HL-60/S4 (cell line): ENCODE results near the gene PARD6G.
"Not testable (repeated sequence)": the region's sequence is repeated elsewhere in the genome, so short reads cannot be mapped to it uniquely, and the experiment has no call there.

Source experiments
- in situ Hi-C: fragments of 300-500 bp; cut with MboI; formaldehyde crosslinking; loops from 2 replicates; pipeline ENCODE4 v1.14.3; 2022; ENCODE audit warnings: low sequenced_read_pairs

Gene PARD6G, protein sequence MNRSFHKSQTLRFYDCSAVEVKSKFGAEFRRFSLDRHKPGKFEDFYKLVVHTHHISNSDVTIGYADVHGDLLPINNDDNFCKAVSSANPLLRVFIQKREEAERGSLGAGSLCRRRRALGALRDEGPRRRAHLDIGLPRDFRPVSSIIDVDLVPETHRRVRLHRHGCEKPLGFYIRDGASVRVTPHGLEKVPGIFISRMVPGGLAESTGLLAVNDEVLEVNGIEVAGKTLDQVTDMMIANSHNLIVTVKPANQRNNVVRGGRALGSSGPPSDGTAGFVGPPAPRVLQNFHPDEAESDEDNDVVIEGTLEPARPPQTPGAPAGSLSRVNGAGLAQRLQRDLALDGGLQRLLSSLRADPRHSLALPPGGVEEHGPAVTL

DNA sequence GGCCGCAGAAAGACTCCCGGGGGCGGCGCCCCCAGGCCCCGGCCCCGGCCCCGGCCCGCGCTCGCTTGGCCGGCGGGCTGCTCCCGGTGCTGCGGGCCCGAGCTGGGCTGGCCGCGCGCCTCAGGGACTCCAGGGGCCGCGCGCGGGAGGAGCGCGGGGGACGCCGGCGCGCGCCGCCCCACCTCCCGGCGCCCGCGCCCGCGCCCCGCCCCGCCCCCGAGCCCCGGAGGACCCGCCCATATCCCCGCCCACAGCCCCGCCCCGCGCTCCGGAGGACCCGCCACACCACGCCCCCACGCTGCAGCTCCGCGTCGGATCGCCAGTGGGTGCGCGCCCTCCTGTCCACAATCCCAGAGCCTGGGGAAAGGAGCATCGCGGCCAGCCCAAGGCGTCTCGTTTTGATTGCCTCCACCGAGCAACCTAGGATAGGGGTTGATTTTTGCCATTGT, at the start of gene PARD6G:
TSS of gene PARD6G (minus strand) at position 122 of the 449 bp plus-strand sequence. CDS start 166 bp downstream, outside the sequence.
- in situ Hi-C loops: no loop called here

GRCh38 chr18:80262241-80263033, 15.1 kb upstream of the PARD6G start:
- in situ Hi-C loops: not testable (repeated sequence)

DNA sequence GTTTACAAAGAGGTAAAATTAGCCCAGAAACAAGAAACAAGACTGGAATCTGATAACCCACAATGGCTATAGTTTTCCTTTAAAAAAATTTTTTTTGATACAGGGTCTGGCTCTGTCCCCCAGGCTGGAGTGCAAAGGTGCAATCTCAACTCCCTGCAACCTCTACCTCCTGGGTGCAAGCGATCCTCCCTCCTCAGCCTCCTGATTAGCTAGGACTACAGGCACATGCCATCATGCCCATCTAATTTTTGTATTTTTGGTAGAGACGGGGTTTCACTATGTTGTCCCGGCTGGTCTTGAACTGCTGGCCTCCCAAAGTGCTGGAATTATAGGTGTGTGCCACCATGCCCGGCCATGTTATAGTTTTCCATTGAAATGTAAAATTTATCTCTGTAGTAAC, 12.3 kb upstream of the PARD6G start:
- in situ Hi-C loops: no loop called here

- in situ Hi-C loops: no loop called here
Measured at GRCh38 chr18:80258640-80259039, 11.3 kb upstream of the PARD6G start.

DNA sequence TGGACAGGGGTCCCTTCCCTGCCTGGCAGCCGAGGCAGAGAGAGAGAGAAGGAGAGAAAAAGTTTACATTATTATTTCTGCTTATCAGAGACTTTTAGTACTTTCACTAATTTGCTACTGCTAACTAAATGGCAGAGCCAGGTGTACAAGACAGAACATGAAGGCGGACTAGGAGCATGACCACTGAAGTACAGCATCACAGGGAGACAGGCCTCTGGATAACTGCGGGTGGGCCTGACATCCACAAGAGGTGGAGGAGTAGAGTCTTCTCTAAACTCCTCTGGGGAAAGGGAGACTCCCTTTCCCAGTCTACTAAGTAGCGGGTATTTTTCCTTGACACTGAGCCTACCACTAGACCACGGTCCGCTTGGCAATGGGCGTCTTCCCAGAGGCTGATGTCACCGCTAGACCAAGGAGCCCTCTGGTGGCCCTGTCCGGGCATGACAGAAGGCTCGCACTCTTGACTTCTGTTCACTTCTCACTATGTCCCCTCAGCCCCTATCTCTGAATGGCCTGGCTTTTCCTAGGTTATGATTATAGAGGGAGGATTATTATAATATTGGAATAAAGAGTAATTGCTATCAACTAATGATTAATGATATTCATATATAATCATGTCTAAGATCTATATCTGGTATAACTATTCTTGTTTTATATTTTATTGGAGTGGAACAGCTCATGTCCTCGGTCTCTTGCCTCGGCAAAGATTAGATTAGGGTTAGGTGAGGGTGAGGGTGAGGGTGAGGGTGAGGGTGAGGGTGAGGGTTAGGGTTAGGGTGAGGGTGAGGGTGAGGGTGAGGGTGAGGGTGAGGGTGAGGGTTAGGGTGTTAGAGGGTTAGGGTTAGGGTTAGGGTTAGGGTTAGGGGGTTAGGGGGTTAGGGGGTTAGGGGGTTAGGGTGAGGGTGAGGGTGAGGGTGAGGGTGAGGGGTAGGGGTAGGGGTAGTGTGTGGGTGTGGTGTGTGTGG, 10.5 kb upstream of the PARD6G start:
- in situ Hi-C loops: not testable (repeated sequence)

GRCh38 chr18:80254971-80255500, 7.7 kb upstream of the PARD6G start:
- in situ Hi-C loops: no loop called here

DNA sequence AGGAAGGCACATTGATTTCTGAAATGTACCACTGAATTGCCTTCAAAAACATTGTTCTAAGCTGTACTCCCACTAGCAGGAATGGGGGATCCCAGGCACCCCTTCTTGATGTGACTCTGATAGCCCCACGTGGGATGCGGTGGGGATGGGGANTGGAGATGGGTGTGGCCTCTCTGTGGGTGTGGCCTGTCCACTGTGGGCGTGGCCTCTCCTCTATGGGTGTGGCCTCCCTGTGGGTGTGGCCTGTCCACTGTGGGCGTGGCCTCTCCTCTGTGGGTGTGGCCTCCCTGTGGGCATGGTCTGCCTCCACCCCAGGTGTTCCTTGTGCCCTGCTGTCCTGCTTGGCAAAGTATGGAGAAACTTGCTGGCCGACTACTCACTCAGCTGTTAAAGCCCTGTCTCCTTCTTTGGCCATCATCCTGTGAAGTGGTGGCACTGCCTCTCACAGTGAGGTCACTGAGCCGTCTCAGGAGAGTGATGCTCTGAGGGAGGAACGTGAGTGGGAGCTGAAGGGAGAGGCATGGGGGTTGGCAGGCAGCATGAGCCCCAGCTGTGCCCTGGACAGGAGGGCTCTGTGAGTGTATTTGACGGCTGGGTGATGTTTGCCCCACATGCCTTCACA, 6.7 kb upstream of the PARD6G start:
- in situ Hi-C loops: no loop called here

- in situ Hi-C loops: no loop called here
Measured at GRCh38 chr18:80253236-80253635, 5.9 kb upstream of the PARD6G start.

DNA sequence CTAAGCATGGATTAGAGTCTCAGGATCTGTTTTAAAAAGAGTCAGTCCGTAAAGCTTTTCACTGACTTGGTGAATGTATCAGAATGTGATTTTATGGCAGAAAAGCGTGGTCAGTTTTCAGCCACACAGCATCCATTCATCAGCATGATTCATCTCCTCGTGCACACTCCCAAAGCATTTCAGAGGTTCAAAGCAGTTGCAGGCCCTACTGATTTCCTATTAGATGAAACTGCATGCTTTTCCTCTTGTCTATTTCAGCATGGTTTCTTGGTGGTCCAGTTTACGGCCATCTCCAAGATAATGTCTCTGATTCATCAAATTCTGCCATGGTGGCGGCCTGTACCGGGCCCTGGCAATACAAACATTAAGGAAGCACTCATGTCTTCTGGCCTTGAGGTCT, 4.8 kb upstream of the PARD6G start:
- in situ Hi-C loops: no loop called here

DNA sequence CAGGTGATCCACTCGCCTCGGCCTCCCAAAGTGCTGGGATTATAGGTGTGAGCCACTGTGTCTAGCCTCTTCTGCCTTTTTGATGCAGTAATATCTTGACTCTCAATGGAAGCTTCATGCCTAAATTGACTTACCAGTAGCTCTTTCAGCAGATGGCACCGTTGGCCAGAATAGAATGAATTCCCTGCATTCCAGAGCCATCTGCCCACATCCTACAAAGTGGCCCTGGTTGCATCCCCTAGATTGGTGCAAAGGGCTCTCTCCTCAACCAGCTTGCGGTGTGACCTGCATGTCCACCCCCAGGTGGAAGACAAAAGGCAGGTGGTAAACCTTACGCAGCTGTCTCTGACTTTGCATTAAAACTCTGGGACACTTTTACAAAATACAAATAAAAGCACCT, 4.4 kb upstream of the PARD6G start:
- in situ Hi-C loops: no loop called here

DNA sequence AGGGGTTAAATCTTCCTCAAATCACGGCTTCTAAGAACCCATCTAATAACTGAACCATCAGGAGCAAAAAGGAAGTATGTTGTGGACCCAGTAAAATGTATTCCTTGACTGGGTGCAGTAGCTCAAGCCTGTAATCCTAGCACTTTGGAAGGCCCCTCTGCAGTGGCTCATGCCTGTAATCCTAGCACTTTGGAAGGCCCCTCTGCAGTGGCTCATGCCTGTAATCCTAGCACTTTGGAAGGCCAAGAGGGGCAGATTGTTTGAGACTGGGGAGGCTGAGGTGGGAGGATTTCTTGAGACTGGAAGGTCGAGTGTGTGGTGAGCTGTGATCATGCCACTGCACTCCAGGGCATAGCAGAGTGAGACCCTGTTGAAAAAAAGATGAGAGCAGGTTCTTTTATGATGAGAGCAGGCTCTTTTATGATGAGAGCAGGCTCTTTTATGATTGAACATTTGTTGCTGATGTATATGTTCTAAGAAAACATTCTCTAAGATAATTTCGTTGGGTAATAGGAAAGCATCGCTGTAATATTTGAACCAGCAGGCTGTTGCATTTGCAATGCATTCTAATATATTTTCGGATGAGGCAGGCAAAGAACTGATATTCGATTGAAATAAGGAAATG, 3.5 kb upstream of the PARD6G start:
- in situ Hi-C loops: no loop called here

GRCh38 chr18:80249217-80250093, 2.1 kb upstream of the PARD6G start:
- in situ Hi-C loops: no loop called here

DNA sequence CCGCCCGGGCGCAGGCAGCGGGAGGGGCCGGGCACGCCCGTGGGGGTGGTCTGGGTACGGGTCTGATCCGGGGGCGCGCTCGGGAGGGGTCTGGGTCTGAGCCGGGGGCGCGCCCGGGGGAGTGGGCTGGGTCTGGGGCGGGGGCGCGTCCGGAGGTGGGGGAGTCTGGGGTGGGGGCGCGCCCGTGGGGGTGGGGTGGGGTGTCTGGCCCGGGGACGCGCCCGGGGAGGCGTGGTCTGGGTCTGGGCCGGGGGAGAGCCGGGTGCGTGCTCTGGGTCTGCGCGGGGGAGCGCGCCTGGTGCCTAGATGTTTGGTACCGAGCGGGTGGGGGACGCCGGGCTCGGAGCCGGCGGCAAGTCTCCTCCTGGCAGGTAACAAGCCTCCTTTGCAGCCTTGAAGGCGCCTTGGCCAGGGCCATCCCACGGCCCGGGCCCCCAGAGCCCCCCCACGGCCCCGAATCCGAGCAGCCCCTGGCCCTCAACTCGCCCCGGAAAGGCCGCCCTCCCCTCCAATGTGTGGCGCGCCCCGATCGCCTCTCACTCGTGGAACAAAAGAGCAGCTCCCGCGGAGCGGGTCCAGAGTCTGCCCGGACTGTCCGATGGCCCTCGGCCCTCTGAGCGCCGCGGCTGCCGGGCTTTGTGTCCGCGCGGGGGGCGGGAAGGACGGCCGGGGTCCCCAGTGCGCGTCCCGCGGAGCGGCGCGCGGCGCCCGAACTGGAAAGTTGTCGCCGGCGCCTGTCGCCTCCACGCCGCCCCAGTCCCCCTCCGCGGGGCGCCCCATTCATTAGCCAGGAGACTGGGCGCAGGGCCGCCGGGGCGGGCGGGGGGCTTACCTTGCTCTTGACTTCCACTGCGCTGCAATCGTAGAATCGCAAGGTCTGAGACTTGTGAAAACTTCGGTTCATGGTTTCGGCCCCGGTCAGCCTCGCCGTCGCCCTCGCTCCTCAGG, 595 bp downstream of the PARD6G start:
- in situ Hi-C loops: no loop called here

DNA sequence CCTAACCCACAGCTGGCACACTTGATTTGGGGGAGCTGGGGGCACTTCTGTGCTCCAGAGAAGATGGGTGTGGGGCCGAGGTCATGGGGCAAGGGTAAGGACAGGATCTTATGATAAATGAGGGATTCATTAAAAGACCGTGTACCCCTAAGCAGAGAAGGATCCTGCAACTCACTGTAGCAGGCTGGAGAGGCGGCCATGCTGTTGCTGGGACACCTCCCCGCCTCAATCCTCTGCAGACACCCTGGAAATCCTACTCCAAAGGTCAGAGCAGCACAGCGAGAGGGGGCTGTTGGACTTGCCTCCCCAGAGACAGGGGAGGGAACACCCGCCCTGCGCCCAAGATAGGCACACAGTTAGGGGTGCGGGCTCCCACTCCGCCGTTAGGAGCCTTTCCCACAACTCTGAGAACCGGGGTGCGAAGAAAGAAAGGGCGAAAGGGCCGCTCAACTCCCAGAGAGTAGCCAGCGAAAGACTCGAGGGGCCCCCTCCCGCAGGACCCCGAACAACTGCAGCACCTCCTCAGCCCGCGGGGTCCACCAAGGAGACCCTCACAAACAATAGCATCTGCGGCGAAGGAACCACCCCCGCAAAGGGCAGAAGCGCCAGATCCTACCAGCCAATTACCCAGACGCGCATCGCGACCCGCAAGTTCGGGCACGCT, 1.4 kb downstream of the PARD6G start:
- in situ Hi-C loops: no loop called here

GRCh38 chr18:80244956-80245730, 2.2 kb downstream of the PARD6G start:
- in situ Hi-C loops: no loop called here

DNA sequence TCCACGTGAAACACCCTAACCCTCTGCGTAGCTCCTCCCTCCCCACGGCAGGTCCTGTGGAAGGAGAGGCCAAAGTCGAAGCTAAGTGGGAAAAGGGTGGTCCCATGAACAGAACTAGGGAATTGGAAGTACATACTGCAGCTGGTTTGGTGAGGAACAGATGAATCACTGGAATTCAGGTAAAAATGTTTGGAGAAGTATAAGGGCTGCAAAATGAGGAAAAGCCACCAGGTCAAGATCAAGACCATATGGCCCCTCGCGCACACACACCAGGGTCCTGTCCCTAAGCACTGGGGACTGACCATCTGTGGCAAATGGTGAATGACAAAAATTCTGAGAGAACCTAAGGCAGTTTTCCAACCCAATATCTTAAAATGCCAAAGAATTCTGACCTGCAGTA, 3.1 kb downstream of the PARD6G start:
- in situ Hi-C loops: no loop called here
